H9 (cell line): Measurements from ENCODE around the gene ROBO1. TPM values are rescaled to one million over a fixed set of nuclear protein-coding genes. Genes with fewer than 3 reads are reported as not detected.

ENCODE experiments used
- DNase-seq: peaks from one replicate; pipeline ENCODE4 v3.0.0-alpha.2; 2017
- H2AFZ ChIP-seq: one replicate; pipeline ENCODE4 v1.6.1; 2013; ENCODE audit warnings: mild to moderate bottlenecking, low read length, control low read depth, moderate library complexity
- H2AK5ac ChIP-seq: 2 replicates; pipeline ENCODE4 v1.6.1; 2013; ENCODE audit warnings: low read length, control low read depth, mixed read lengths; ENCODE audit not compliant: insufficient read length
- H2BK120ac ChIP-seq: one replicate; pipeline ENCODE4 v1.6.1; 2013; ENCODE audit warnings: low read depth, mild to moderate bottlenecking, low read length, control low read depth, inconsistent platforms; ENCODE audit not compliant: poor library complexity, severe bottlenecking
- H2BK12ac ChIP-seq: 2 replicates; pipeline ENCODE4 v1.6.1; 2013; ENCODE audit warnings: low read length, control low read depth, mixed read lengths, low read depth; ENCODE audit not compliant: insufficient read length
- H2BK15ac ChIP-seq: 2 replicates; pipeline ENCODE4 v1.6.1; 2013; ENCODE audit warnings: low read depth, low read length, control low read depth
- H2BK20ac ChIP-seq: one replicate; pipeline ENCODE4 v1.6.1; 2013; ENCODE audit warnings: low read depth, mild to moderate bottlenecking, low read length, control low read depth, inconsistent platforms; ENCODE audit not compliant: poor library complexity, severe bottlenecking
- H2BK5ac ChIP-seq: 2 replicates; pipeline ENCODE4 v1.6.1; 2013; ENCODE audit warnings: low read length, control low read depth, mixed read lengths; ENCODE audit not compliant: insufficient read length
- H3K14ac ChIP-seq: 2 replicates; pipeline ENCODE4 v1.6.1; 2013; ENCODE audit warnings: low read length, control low read depth; ENCODE audit not compliant: insufficient read depth
- H3K18ac ChIP-seq: 2 replicates; pipeline ENCODE4 v1.6.1; 2013; ENCODE audit warnings: low read depth, mild to moderate bottlenecking, mixed read lengths, low read length, control low read depth; ENCODE audit not compliant: insufficient read length
- H3K23ac ChIP-seq: 2 replicates; pipeline ENCODE4 v1.6.1; 2013; ENCODE audit warnings: low read length, control low read depth, mixed read lengths, low read depth; ENCODE audit not compliant: insufficient read length
- H3K23me2 ChIP-seq: 2 replicates; pipeline ENCODE4 v1.6.1; 2013; ENCODE audit warnings: low read depth, mild to moderate bottlenecking, mixed read lengths, low read length, control low read depth; ENCODE audit not compliant: insufficient read length, poor library complexity, severe bottlenecking
- H3K27ac ChIP-seq: 2 replicates; pipeline ENCODE4 v1.5.1; 2013; ENCODE audit warnings: low read length, control low read depth, mixed read lengths, low read depth; ENCODE audit not compliant: insufficient read length
- H3K27me3 ChIP-seq: 2 replicates; pipeline ENCODE4 v1.6.1; 2013; ENCODE audit warnings: low read length, control low read depth, inconsistent platforms; ENCODE audit not compliant: insufficient read depth
- H3K4ac ChIP-seq: 2 replicates; pipeline ENCODE4 v1.6.1; 2013; ENCODE audit warnings: low read depth, mild to moderate bottlenecking, control low read depth, inconsistent platforms, low read length, moderate library complexity
- H3K4me1 ChIP-seq: 2 replicates; pipeline ENCODE4 v1.6.1; 2013; ENCODE audit warnings: low read length, control low read depth, inconsistent platforms; ENCODE audit not compliant: insufficient read depth
- H3K4me2 ChIP-seq: 2 replicates; pipeline ENCODE4 v1.6.1; 2013; ENCODE audit warnings: low read length, control low read depth, mixed read lengths; ENCODE audit not compliant: insufficient read length, insufficient read depth
- H3K56ac ChIP-seq: 2 replicates; pipeline ENCODE4 v1.6.1; 2013; ENCODE audit warnings: low read depth, mild to moderate bottlenecking, mixed read lengths, low read length, control low read depth; ENCODE audit not compliant: insufficient read length
- H3K79me1 ChIP-seq: 2 replicates; pipeline ENCODE4 v1.6.1; 2013; ENCODE audit warnings: low read depth, mild to moderate bottlenecking, moderate library complexity, low read length, control low read depth, inconsistent platforms; ENCODE audit not compliant: insufficient read depth, poor library complexity, severe bottlenecking
- H3K79me2 ChIP-seq: 2 replicates; pipeline ENCODE4 v1.6.1; 2013; ENCODE audit warnings: low read length, control low read depth, inconsistent platforms; ENCODE audit not compliant: insufficient read depth
- H3K9ac ChIP-seq: 2 replicates; pipeline ENCODE4 v1.6.1; 2013; ENCODE audit warnings: low read length, control low read depth, mixed read lengths; ENCODE audit not compliant: insufficient read length; ENCODE audit errors: extremely low read depth
- H3K9me3 ChIP-seq: one replicate; pipeline ENCODE4 v1.6.1; 2013; ENCODE audit warnings: low read depth, low read length, inconsistent platforms; ENCODE audit not compliant: control insufficient read depth
- H3T11ph ChIP-seq: one replicate; pipeline ENCODE4 v1.6.1; 2013; ENCODE audit warnings: mild to moderate bottlenecking, low read length, control low read depth, inconsistent platforms
- H4K20me1 ChIP-seq: one replicate; pipeline ENCODE4 v1.6.1; 2013; ENCODE audit not compliant: control insufficient read depth, insufficient read length, insufficient read depth
- H4K5ac ChIP-seq: 2 replicates; pipeline ENCODE4 v1.6.1; 2013; ENCODE audit warnings: low read depth, mild to moderate bottlenecking, mixed read lengths, low read length, control low read depth; ENCODE audit not compliant: insufficient read length
- H4K8ac ChIP-seq: replicated peaks from 2 replicates; pipeline ENCODE4 v1.6.1; 2013; ENCODE audit warnings: low read length, control low read depth, mixed read lengths, low read depth; ENCODE audit not compliant: insufficient read length
- H4K91ac ChIP-seq: 2 replicates; pipeline ENCODE4 v1.6.1; 2013; ENCODE audit warnings: low read depth, mild to moderate bottlenecking, moderate library complexity, mixed read lengths, low read length, control low read depth; ENCODE audit not compliant: insufficient read length
- H3K27ac Mint-ChIP-seq, 3 experiments: 2 replicates in 2 of 3; 3 replicates in 1 of 3; pipeline ENCODE4 v1.8.0; 2020 to 2021; ENCODE audit warnings: mixed read lengths in 3 of 3, mild to moderate bottlenecking in 1 of 3, moderate library complexity in 1 of 3
- H3K27me3 Mint-ChIP-seq: 2 replicates; pipeline ENCODE4 v1.8.0; 2021; ENCODE audit warnings: low read depth, mild to moderate bottlenecking, moderate library complexity, mixed read lengths
- H3K36me3 Mint-ChIP-seq, 3 experiments: 2 replicates in 2 of 3; 3 replicates in 1 of 3; pipeline ENCODE4 v1.8.0; 2020 to 2021; ENCODE audit warnings: low read depth in 3 of 3, mixed read lengths in 3 of 3; ENCODE audit not compliant: insufficient read depth in 1 of 3
- H3K4me1 Mint-ChIP-seq, 2 experiments: 2 replicates each; pipeline ENCODE4 v1.8.0; 2020; ENCODE audit warnings: mixed read lengths in 2 of 2
- H3K4me3 Mint-ChIP-seq, 2 experiments: 2 replicates in 1 of 2; 3 replicates in 1 of 2; pipeline ENCODE4 v1.8.0; 2020 to 2021; ENCODE audit warnings: mild to moderate bottlenecking in 2 of 2, mixed read lengths in 2 of 2, moderate library complexity in 1 of 2
- H3K9me3 Mint-ChIP-seq, 2 experiments: 2 replicates in 1 of 2; 3 replicates in 1 of 2; pipeline ENCODE4 v1.8.0; 2020; ENCODE audit warnings: mild to moderate bottlenecking in 2 of 2, mixed read lengths in 2 of 2, moderate library complexity in 1 of 2
- CTCF ChIP-seq: fragments of 200-600 bp; sonication (generic); conservative IDR thresholded peaks from 3 replicates; pipeline ENCODE4 v1.8.0; 2021; ENCODE audit warnings: antibody characterized with exemption, mild to moderate bottlenecking
- WGBS: extraction: QIAGEN DNeasy Blood & Tissue Kit; methylation state at CpG from one replicate; pipeline ENCODE4 v1.1.7; 2013; ENCODE audit warnings: missing lambda C conversion rate, low lambda C conversion rate, mixed read lengths; ENCODE audit not compliant: insufficient read length; ENCODE audit errors: extremely low coverage; 5-methylcytosine and 5-hydroxymethylcytosine counted together
- total RNA-seq: library from RNA; stranded (reverse); gene quantifications from 2 replicates; pipeline ENCODE4 v1.2.1, GENCODE V29; 2021

The ROBO1 gene
- total RNA-seq, 1 experiment from 2014 or later, result 62.7 TPM

GRCh38 chr3:78875436-78875835 lies 892.4 kb downstream of the ROBO1 start:
- H3K4me2 ChIP-seq, result no peak overlapping the region
- no peak overlapping the region for H3K23ac ChIP-seq
- H2BK15ac ChIP-seq, result no peak overlapping the region
- no peak overlapping the region for H3K9ac ChIP-seq
- no peak overlapping the region for H3K56ac ChIP-seq
- no peak overlapping the region for H2AFZ ChIP-seq
- H3K79me1 ChIP-seq, result peaks cover 3% of the 10 kb centered on the region
- H3K36me3 Mint-ChIP-seq, result no peaks in the 10 kb centered on the region
- H2AK5ac ChIP-seq, result no peak overlapping the region
- no peak overlapping the region for H4K5ac ChIP-seq
- H3K27me3 Mint-ChIP-seq, result no peaks in the 10 kb centered on the region
- no peak overlapping the region for H2BK12ac ChIP-seq
- H3K79me2 ChIP-seq, result no peaks in the 10 kb centered on the region
- no peak overlapping the region for H2BK5ac ChIP-seq
- DNase-seq, result no peak
- peaks cover 4% of the 10 kb centered on the region; the same call in 1 of the 2 replicates for H3K4me1 ChIP-seq
- no peak overlapping the region for H3K27ac ChIP-seq
- H3T11ph ChIP-seq, result no peak overlapping the region
- WGBS, result no CpG with 5 or more reads among the region's 4 CpGs
- no peak overlapping the region for H3K4ac ChIP-seq
- H3K4me1 Mint-ChIP-seq, result peaks cover 43 to 55% of the 10 kb centered on the region in 2 experiments
- H3K4me3 Mint-ChIP-seq, result no peak overlapping the region
- no peak overlapping the region for H4K8ac ChIP-seq
- H3K27ac Mint-ChIP-seq, result peak overlapping the region in 1 of 3 experiments; percentile 30; a peak in 1 of 7 replicates
- H2BK20ac ChIP-seq, result no peak overlapping the region
- TF ChIP-seq CTCF, result no peak
- H2BK120ac ChIP-seq, result no peak overlapping the region
- H4K91ac ChIP-seq, result no peak overlapping the region
- no peaks in the 10 kb centered on the region for H3K23me2 ChIP-seq
- H3K9me3 ChIP-seq, result no peaks in the 10 kb centered on the region
- H3K18ac ChIP-seq, result no peak overlapping the region
- no peaks in the 10 kb centered on the region for H4K20me1 ChIP-seq
- H3K9me3 Mint-ChIP-seq, result no peaks in the 10 kb centered on the region
- no peak overlapping the region for H3K14ac ChIP-seq
- no peaks in the 10 kb centered on the region for H3K27me3 ChIP-seq
